ENCODE results near the gene TTBK1.

TTBK1 gene

DNA sequence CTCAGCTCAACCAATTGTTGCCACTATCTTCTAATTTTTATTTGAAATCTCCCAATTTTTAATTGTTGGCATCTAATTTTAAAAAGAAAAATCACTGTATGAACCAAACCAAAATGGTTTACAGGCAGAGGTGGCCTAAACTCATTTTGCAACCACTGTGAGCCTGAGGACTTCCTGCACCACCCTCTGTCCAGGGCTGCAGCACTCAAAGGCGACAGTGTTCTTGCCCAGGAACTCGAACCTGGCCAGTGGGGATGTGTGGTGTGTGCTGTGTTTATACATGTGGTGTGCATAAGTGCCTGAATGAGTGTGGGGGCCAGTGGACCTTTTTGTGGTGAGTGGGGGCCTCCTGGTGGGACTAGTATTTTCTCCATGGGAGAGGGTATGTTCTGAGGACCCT, 30.4 kb downstream of the TTBK1 start:
- DNase-seq (ENCODE audit: low spot score), result no peak

GRCh38 chr6:43274127-43274915, 31.0 kb downstream of the TTBK1 start:
- no peak for DNase-seq (ENCODE audit: low spot score)

GRCh38 chr6:43274916-43275597, 31.8 kb downstream of the TTBK1 start:
- no peak for DNase-seq (ENCODE audit: low spot score)

DNA sequence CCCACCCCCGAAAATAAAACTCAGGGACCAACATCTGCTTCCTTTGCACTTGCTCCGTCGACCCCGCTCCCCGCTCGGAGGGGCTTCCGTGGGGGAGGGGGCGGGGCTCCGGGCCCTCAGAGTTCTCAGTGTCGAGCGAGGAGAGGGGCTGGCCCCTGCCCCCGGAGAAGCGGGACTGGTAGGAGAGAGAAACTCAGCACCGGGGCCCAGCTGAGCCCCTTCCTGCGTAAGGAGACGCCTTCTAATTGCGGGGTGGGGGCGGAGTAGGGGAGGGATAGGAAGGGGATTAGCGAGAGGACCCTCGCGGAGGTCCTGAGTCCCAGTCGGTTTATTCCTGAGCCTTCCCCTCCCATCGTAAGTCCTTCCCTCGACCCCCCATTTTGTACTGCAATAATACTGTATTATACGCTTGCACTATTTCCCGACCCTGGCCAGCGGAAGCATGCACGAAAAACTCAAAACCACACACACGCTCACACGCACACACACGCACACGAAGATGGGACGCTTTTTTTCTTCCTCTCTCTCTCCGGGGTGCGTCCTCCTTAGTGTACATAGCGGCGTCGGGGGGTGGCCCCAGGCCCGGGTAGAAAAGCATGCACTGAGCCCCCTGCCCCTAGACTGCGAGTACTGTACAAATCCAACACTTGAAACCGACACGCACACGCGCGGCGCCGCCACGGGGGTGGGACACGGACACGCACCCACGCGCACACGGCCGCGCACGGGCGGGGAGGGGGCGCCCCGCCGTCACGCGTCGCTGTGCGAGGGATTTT, 32.7 kb downstream of the TTBK1 start:
- no peak for DNase-seq (ENCODE audit: low spot score)

DNA sequence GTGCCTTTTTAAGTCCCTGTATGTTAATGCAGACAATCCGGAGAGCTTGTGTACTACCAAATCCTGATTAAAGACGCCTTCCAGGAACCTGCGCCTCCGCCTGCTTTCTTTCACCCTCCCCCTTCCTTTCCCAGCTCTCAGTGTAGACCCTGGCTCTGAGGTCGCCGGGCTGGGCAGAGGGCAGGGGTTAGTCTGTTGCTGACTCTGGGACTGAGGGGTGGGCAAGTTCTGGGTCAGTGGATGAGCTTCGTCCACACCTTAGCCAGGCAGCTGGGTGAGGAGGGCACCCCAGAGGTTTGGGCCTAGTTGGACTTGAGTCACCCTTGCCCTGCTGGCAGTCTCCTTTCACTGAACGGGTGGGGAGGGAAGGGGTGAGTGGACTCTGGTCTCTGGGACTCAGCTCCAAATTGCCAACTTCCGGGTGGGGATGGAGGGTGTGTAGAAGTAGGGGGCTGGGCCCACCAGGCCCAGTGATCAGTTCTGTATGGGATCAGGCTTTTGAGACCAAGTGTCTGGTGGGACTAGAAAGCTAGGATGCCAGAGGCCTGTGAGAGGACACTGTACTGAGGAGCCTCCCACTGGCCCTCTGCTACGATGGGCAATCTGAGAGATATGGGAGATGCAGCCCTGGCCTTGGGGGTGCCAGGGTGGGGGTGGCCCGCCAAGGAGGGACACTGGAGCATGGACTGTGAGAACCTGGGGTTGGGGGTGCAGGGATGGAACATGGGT, 33.5 kb downstream of the TTBK1 start:
- no peak for DNase-seq (ENCODE audit: low spot score)

- DNase-seq (ENCODE audit: low spot score), result no peak
Measured at GRCh38 chr6:43277306-43277642, 34.0 kb downstream of the TTBK1 start.

GRCh38 chr6:43277643-43278523, 34.6 kb downstream of the TTBK1 start:
- DNase-seq (ENCODE audit: low spot score), result no peak

GRCh38 chr6:43278524-43279078, 35.3 kb downstream of the TTBK1 start:
- no peak for DNase-seq (ENCODE audit: low spot score)

GRCh38 chr6:43280234-43280633, 37.0 kb downstream of the TTBK1 start:
- DNase-seq (ENCODE audit: low spot score), result no peak

GRCh38 chr6:43282060-43282459, 38.8 kb downstream of the TTBK1 start:
- no peak for DNase-seq (ENCODE audit: low spot score)

DNA sequence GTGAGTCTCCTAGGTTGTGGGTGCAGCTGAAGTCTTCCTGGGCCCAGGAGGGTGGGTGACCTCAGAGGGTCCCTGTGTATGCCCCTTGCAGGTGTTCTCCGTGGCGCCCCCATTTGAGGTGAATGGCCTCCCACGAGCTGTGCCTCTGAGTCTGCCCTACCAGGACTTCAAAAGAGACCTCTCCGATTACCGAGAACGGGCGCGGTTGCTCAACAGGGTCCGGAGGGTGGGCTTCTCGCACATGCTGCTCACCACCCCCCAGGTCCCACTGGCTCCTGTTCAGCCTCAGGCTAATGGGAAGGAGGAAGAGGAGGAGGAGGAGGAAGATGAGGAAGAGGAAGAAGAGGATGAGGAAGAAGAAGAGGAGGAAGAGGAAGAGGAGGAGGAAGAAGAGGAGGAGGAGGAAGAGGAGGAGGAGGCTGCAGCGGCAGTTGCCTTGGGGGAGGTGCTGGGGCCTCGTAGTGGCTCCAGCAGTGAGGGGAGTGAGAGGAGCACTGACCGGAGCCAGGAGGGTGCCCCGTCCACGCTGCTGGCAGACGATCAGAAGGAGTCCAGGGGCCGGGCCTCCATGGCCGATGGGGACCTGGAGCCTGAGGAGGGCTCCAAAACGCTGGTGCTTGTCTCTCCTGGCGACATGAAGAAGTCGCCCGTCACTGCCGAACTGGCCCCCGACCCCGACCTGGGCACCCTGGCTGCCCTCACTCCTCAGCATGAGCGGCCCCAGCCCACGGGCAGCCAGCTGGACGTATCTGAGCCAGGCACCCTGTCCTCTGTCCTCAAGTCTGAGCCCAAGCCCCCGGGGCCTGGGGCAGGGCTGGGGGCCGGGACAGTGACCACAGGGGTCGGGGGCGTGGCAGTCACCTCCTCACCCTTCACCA, 39.6 kb downstream of the TTBK1 start:
- no peak for DNase-seq (ENCODE audit: low spot score)

DNA sequence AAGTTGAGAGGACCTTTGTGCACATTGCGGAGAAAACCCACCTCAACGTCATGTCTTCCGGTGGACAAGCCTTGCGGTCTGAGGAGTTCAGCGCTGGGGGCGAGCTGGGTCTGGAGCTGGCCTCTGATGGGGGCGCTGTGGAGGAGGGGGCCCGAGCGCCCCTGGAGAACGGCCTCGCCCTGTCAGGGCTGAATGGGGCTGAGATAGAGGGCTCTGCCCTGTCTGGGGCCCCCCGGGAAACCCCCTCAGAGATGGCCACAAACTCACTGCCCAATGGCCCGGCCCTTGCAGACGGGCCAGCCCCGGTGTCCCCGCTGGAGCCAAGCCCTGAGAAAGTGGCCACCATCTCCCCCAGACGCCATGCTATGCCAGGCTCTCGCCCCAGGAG, 40.2 kb downstream of the TTBK1 start:
- no peak for DNase-seq (ENCODE audit: low spot score)

DNA sequence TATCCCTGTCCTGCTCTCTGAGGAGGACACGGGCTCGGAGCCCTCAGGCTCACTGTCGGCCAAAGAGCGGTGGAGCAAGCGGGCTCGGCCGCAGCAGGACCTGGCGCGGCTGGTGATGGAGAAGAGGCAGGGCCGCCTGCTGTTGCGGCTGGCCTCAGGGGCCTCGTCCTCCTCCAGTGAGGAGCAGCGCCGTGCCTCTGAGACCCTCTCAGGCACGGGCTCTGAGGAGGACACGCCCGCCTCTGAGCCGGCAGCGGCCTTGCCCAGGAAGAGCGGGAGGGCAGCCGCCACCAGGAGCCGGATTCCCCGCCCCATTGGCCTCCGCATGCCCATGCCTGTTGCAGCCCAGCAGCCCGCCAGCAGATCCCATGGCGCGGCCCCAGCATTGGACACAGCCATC, 40.6 kb downstream of the TTBK1 start:
- DNase-seq (ENCODE audit: low spot score), result no peak

DNA sequence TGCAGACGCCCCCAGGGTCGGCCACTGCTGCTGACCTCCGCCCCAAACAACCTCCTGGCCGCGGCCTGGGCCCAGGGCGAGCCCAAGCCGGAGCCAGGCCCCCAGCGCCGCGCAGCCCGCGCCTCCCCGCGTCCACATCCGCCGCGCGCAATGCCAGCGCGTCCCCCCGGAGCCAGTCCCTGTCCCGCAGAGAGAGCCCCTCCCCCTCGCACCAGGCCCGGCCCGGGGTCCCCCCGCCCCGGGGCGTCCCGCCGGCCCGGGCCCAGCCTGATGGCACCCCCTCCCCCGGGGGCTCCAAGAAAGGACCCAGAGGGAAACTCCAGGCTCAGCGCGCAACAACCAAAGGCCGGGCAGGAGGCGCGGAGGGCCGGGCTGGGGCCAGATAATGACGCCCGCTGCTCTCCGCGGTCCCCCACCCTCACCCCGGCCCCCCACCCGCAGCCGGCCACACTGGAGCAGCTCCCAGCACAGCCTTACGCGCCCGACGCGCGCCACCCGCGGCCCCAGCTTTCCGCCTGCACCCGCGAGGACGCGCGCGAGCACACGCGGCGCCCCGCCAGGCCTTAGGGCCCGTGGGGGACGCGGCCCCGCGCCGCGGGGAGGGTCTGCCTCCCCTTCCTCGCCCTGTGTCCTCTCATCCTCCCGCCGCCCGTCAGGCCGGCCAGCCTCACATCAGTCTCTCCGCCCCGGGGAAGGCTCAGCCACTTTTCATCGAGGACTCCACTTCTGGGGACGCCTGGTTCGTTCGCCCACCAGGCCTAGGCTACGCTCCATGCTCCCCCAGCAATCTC, 41.9 kb downstream of the TTBK1 start:
- no peak for DNase-seq (ENCODE audit: low spot score)

DNA sequence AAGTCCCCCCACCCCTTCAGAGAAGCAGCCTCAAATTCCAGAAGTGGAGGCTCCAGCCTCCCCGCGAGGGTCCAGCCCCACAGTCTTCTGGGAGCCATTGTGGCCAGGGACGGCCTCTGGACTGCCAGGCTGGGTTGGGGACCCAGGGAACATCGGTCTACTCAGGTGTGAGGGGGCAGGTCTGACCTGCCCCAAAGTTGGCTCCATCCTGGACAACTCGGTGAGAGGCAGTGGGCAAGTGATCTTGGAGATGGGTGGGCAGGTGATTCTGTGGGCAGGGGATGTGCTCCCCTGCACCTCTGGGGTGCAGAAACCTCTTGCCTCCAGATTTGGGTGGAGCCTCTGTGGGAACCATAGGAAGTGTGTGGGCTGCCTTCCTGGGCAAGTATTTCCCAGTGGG, 42.6 kb downstream of the TTBK1 start:
- no peak for DNase-seq (ENCODE audit: low spot score)

DNA sequence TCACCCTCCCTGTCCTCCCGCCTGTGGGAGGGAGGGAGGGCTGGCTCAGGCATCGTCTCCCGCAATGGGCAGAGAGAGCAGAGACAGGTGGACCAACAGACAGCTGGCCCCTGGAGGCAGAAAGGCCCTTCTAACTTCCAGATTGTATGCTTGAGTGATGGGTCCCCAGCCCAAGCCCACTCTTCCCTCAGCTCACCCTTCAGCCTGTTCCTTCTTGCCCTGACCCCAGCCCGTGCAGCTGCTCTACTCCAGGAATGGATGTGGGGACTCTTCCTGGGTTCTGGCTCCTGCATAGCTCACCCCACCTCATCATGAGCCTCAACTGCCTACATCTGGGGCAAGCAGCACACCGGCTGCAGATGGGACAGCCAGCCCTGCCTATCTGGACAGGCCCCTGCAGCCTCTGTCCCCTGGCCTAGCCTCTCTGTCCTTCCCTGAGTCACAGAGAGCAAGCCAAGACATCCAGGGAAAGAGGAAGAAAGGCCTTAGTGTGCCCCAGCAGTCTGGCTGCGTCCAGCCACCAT, 43.2 kb downstream of the TTBK1 start:
- no peak for DNase-seq (ENCODE audit: low spot score)

DNA sequence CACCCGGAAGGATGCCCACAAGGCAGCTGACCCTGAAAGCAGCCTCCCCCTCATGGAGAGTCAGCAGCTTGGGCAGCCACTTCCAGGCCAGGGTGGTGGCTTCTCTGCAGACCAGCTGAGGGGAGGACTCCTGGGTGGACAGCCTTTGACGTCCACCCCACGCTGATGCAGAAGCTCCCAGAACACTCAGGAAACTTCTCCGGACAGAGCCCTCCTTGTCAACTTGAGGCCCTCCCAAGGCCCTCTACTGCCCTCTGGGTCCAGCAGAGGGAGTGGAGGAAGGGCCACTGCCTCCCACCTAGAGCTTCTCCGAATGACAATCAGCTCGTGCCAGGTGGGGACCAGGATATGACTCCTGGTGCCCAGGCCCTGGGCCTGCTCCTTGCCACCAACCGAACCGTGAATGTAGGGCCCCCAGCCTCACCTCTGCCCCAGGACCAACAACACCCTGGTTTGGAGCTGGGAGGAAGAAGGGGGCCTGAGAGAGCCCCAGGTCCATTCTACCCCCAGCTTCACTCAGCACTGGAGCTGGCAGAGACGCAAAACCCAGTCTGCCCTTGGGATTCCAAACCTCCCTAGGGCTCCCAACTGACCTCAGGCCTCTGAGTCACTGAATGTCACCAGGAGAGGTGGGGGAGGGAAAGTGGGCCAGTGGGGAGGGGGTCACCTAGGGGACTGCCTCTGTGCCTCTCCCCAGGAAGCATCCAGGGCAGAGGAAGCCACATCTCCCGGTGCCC, 43.9 kb downstream of the TTBK1 start:
- no peak for DNase-seq (ENCODE audit: low spot score)

Data from RKO (cell line).